HUES6 (cell line): ENCODE results near the gene KCNE1.

Source experiments
- H3K27ac ChIP-seq: 2 replicates; pipeline ENCODE4 v1.7.0; 2013; ENCODE audit warnings: low read depth, mild to moderate bottlenecking, low read length, inconsistent platforms
- H3K27me3 ChIP-seq: 2 replicates; pipeline ENCODE4 v1.6.1; 2013; ENCODE audit warnings: low read length; ENCODE audit not compliant: control insufficient read depth, insufficient read depth
- H3K36me3 ChIP-seq: 2 replicates; pipeline ENCODE4 v1.6.1; 2013; ENCODE audit warnings: low read length; ENCODE audit not compliant: control insufficient read depth, insufficient read depth
- H3K4me1 ChIP-seq: 2 replicates; pipeline ENCODE4 v1.6.1; 2013; ENCODE audit warnings: low read length; ENCODE audit not compliant: control insufficient read depth, insufficient read depth
- H3K4me3 ChIP-seq: 2 replicates; pipeline ENCODE4 v1.5.1; 2013; ENCODE audit warnings: low read depth, low read length
- H3K9ac ChIP-seq: one replicate; pipeline ENCODE4 v1.6.1; 2013; ENCODE audit warnings: mild to moderate bottlenecking, low read length
- H3K9me3 ChIP-seq: 2 replicates; pipeline ENCODE4 v1.6.1; 2013; ENCODE audit warnings: low read depth, low read length; ENCODE audit not compliant: control insufficient read depth, insufficient read depth

The KCNE1 gene

GRCh38 chr21:34550182-34550799, 38.3 kb upstream of the KCNE1 start:
- Histone ChIP-seq H3K27ac (no peak overlapping the region), H3K9ac (no peak overlapping the region), H3K36me3 (no peaks in the 10 kb centered on the region), H3K4me3 (no peak overlapping the region), H3K4me1 (peaks cover 6% of the 10 kb centered on the region), H3K9me3 (peaks cover 12% of the 10 kb centered on the region), H3K27me3 (no peaks in the 10 kb centered on the region)

- no peak overlapping the region for H3K9ac ChIP-seq
- no peaks in the 10 kb centered on the region for H3K27me3 ChIP-seq
- H3K9me3 ChIP-seq = peaks cover 8% of the 10 kb centered on the region
- peaks cover 9% of the 10 kb centered on the region for H3K4me1 ChIP-seq
- H3K4me3 ChIP-seq = no peak overlapping the region
- no peak overlapping the region for H3K27ac ChIP-seq
- no peaks in the 10 kb centered on the region for H3K36me3 ChIP-seq
Measured at GRCh38 chr21:34548781-34549376, 36.9 kb upstream of the KCNE1 start.

- no peak overlapping the region for H3K27ac ChIP-seq
- H3K27me3 ChIP-seq = no peaks in the 10 kb centered on the region
- no peak overlapping the region for H3K9ac ChIP-seq
Measured at GRCh38 chr21:34546542-34546941, 34.5 kb upstream of the KCNE1 start.

GRCh38 chr21:34545079-34545884, 33.3 kb upstream of the KCNE1 start:
- H3K27ac ChIP-seq = no peak overlapping the region
- no peak overlapping the region for H3K4me3 ChIP-seq
- H3K9ac ChIP-seq = no peak overlapping the region
- H3K4me1 ChIP-seq = peaks cover 9% of the 10 kb centered on the region
- peaks cover 10% of the 10 kb centered on the region for H3K9me3 ChIP-seq
- no peaks in the 10 kb centered on the region for H3K36me3 ChIP-seq
- H3K27me3 ChIP-seq = no peaks in the 10 kb centered on the region

More at GRCh38 chr21:34546542-34546941, 34.5 kb upstream of the KCNE1 start:
- Histone ChIP-seq H3K4me3 (no peak overlapping the region), H3K36me3 (no peaks in the 10 kb centered on the region), H3K4me1 (peaks cover 9% of the 10 kb centered on the region), H3K9me3 (peaks cover 10% of the 10 kb centered on the region)

GRCh38 chr21:34544032-34544496, 32.1 kb upstream of the KCNE1 start:
- Histone ChIP-seq H3K4me1 (peaks cover 9% of the 10 kb centered on the region), H3K9me3 (peaks cover 10% of the 10 kb centered on the region), H3K27me3 (no peaks in the 10 kb centered on the region), H3K4me3 (no peak overlapping the region), H3K9ac (no peak overlapping the region), H3K27ac (no peak overlapping the region), H3K36me3 (no peaks in the 10 kb centered on the region)

GRCh38 chr21:34543017-34543416, 31.0 kb upstream of the KCNE1 start:
- Histone ChIP-seq H3K4me3 (no peak overlapping the region), H3K36me3 (no peaks in the 10 kb centered on the region), H3K4me1 (peaks cover 9% of the 10 kb centered on the region), H3K9me3 (peaks cover 10% of the 10 kb centered on the region), H3K9ac (no peak overlapping the region), H3K27ac (no peak overlapping the region), H3K27me3 (no peaks in the 10 kb centered on the region)

- Histone ChIP-seq H3K27me3 (no peaks in the 10 kb centered on the region), H3K4me3 (no peak overlapping the region), H3K36me3 (no peaks in the 10 kb centered on the region), H3K9ac (no peak overlapping the region), H3K9me3 (peaks cover 10% of the 10 kb centered on the region), H3K4me1 (peaks cover 10% of the 10 kb centered on the region), H3K27ac (no peak overlapping the region)
Measured at GRCh38 chr21:34540206-34540605, 28.2 kb upstream of the KCNE1 start.

GRCh38 chr21:34537838-34538237, 25.8 kb upstream of the KCNE1 start:
- Histone ChIP-seq H3K4me1 (peaks cover 7% of the 10 kb centered on the region), H3K4me3 (no peak overlapping the region), H3K36me3 (no peaks in the 10 kb centered on the region), H3K9ac (no peak overlapping the region), H3K27me3 (no peaks in the 10 kb centered on the region), H3K9me3 (no peaks in the 10 kb centered on the region), H3K27ac (no peak overlapping the region)

GRCh38 chr21:34536820-34537219, 24.8 kb upstream of the KCNE1 start:
- H3K27ac ChIP-seq = no peak overlapping the region
- peaks cover 7% of the 10 kb centered on the region for H3K4me1 ChIP-seq
- no peak overlapping the region for H3K9ac ChIP-seq
- H3K36me3 ChIP-seq = no peaks in the 10 kb centered on the region
- no peaks in the 10 kb centered on the region for H3K27me3 ChIP-seq
- H3K9me3 ChIP-seq = no peaks in the 10 kb centered on the region
- no peak overlapping the region for H3K4me3 ChIP-seq

GRCh38 chr21:34536311-34536710, 24.3 kb upstream of the KCNE1 start:
- Histone ChIP-seq H3K9ac (no peak overlapping the region), H3K4me3 (no peak overlapping the region), H3K27ac (no peak overlapping the region), H3K36me3 (no peaks in the 10 kb centered on the region), H3K27me3 (no peaks in the 10 kb centered on the region), H3K4me1 (peaks cover 7% of the 10 kb centered on the region), H3K9me3 (no peaks in the 10 kb centered on the region)

- no peak overlapping the region for H3K9ac ChIP-seq
- H3K4me3 ChIP-seq = no peak overlapping the region
- H3K36me3 ChIP-seq = no peaks in the 10 kb centered on the region
- peaks cover 7% of the 10 kb centered on the region for H3K4me1 ChIP-seq
- no peaks in the 10 kb centered on the region for H3K27me3 ChIP-seq
- no peaks in the 10 kb centered on the region for H3K9me3 ChIP-seq
- H3K27ac ChIP-seq = no peak overlapping the region
Measured at GRCh38 chr21:34535886-34536285, 23.9 kb upstream of the KCNE1 start.
